HG03103 (cell line): ENCODE data around the gene PTPRN2.

Experiments
- ATAC-seq: cut with Tn5 transposase; IDR thresholded peaks from one replicate; pipeline ENCODE4 v1.9.1; 2021; ENCODE audit warnings: low read depth; ENCODE audit not compliant: unreplicated experiment

PTPRN2 gene

DNA sequence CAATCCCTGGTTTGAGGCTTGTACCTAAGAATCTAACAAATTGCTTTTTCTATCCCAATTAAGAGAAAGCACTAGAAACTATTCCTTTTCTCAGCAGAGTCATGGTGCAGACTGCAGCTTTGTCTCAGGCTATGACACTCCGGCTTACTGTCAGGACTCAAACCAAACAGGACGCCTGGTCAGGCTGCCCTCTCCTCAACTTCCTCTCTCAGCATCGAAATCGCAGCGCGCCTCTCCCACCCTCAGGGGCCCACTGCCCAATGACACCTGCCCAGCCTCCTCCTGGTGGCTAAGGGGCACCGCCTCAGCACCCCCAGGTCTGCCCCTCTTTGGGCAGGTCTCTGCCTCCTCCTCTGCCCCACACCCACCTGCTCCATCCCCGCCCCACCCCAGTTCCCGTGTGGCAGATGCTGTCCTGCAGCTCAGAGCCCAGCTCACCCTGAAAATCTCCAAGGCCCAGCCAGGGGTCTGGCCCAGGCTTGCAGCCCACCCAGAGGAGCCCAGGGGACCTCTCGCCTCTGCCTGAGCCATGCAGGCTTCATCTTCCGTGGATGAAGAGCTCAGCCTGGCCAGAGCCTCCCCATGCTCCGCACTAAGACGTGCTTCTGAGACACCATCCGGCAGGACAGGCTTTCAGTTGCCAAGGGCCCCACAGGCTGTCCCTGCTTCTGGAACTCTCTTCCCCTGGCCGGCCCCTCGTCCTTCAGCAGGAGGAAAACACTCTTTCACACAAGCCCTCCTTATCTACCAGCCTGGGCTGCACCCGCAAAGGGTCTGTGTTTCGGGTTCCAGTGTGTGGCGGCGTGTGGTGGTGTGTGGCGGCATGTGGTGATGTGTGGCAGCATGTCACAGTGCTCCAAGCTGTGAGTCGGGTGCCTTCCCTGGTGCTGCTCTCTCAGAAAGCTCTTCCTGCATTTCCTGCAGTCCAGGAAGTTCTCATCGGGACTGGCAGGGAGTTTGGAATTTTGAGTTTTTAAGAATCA, 16.4 kb upstream of the PTPRN2 start:
- ATAC-seq: no peak

DNA sequence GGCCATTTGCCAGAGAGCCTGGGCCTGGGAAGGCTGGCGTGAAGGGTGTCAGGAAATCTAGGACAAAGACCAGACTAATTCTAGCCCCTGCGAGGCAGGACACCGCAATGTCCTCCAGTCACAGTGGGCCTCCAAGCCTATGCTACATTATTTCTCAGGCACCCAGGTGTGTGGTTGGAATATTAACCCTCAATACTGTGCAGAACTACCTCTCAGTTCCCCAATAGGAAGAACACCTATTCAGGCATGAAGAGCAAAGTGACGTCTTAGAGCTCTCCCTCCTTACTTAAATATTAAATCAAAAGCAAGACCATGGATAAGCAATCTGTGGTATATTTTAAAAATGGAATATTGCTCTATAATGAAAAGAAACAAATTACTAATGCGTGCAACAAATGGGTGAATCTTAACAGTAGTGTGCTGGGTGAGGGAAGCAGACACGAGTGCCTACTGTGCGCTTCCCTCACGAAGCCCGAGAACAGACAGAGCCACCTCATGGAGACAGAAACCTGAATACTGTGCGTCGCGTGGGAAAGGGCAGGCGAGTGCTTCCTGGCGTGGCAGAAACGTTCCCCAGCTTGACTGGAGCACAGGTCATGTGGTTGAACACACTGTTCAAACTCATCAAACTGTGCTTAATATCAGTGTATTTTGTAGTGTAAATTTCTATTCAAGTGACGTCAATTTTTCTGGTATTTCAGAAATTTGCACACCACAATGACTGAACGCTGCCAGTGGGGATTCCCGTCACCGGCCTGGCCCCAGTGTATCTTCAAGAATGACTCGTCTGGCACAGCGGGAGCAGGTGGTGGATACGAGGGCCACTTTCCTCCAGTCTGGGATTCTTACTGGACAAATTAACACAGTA, 15.5 kb upstream of the PTPRN2 start:
- no peak for ATAC-seq

DNA sequence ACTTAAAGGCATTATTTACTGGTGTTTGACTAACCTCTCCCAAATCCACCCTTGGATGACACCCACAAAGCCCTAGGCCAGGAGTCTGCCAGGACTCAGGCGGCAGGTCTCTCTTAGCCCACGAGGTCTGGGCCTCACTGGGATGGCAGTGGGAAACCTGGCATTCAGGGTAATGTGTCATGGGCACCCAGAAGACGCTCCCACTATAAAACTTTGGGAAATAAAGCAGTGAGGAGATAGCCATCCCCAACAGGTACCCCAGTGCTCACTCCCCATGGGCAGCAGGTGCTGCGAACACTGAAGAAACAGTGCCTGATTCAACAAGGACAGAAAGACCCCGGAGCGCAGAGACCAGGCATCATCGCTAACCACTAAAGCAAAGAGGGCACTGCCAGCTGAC, 14.4 kb upstream of the PTPRN2 start:
- ATAC-seq: no peak

DNA sequence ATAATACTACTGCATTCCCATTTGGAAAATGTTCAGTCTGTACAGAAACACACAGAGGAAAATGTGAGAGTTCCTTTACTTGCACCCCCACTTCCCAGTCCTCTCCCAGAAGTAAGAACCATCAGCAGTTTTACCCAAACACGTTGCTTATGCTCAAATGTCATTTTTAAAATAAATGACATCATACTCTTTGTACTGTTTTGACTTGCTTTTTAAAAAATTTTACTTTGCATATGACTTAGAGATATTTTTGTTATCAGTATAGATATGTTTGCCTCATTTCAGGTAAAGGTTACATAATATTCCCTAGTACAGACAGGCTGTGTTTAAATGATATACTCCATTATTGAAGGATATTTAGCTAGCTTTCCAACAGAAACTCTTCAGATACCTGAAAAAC, 13.5 kb upstream of the PTPRN2 start:
- no peak for ATAC-seq

DNA sequence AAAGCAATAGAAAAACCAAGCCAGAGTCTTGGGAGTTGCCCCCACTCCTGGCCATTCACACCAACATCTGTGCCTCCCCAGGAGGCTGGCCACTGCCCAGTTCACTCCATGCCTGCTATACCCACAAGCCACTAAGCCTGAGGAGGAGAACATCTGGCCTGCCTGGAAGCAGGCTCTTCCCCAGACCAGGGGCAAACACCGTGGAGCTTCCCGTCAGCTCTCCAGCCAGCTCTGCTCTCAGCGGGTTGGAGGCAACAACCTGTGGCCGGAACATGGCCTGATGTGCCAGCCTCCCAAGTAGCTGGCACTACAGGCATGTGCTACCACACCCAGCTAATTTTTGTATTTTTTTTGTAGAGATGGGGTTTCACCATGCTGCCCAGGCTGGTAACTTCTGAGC, 9.1 kb upstream of the PTPRN2 start:
- no peak for ATAC-seq

DNA sequence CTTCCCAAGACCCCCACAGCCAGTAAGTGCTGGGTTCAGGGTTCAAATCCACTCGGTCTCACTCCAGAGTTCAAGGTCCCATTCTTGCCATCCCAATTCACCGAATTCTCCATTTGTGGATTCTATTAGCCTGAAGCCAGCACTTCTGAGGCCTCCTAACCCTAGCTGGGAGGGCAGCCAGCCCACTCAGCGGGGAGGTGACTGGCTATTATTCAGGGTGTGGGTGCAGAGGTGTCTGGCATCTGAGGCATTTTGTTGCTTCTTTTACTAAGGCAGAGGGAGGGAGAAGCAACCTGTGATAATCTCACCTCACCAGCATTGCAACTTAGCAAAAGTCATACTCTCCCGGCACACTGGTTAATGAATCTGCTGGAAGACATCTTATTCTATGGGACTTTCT, 8.7 kb upstream of the PTPRN2 start:
- ATAC-seq: no peak

DNA sequence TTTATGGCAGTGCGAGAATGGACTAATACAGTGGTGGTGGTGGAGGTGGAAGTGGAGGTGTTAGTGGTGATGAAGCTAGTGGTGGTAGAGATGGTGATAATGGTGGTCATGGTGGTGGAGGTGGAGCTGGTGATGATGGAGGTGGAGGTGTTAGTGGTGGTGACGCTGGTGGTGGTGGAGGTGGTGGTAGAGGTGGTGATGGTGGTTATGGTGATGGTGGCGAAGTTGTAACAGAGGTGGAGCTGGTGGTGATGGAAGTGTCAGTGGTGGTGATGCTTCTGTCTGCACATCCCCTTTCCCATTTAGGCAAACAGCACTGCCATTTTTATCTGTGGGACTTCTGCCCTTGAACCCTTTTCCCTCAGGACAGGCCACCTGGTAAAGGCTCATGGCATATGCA, 7.4 kb upstream of the PTPRN2 start:
- no peak for ATAC-seq

DNA sequence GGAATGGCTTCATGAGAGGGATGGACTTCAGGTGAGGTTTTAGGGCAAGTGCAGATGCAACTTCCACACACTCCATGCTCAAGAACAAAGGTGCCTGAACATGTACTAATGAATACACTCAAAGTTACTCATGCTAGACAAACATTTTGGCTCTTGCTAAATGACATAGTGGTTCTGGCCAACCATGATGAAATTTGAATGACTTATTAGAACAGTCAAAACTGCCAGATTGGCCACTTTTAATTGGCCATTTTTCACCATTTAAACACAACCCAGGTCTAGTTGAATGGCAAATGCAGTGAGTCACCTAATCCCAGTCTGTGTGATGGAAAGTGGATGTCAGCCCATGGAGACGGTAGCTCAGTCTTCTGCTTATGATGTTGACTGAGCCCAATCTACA, 4.9 kb upstream of the PTPRN2 start:
- ATAC-seq: no peak

DNA sequence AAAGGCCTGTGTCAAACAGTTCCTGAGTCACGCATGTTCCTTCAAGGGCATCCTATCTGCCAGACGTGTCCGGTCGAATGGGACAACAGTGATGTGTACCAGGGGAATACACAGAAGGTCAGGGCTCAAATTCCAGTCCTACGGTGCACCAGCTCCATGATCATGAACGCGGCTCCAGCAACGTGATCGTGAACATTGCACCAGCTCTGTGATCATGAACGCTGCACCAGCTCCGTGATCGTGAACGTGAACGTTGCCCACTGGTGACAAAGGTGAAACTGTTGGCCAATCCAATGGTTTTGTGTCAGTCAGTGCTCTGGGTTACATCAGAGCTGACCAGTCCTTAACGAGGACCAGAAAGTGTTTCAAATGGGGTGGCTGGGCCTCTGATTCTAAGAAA, 4.3 kb upstream of the PTPRN2 start:
- ATAC-seq: no peak

DNA sequence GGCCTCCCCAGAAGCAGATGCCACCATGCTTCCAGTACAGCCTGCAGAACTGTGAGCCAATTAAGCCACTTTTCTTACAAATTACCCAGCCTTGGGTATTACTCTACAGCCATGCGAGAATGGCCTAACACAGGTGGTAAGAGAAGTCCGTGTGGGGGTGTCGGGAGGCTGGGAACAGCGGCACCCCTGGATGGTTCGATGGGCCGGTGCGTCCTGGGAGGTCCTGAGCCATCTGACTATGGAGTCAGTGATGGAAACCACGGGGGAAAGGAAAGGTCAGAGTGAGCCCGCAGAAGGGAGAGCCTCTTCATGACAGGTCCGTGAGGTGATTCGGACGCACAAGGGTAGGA, 2.5 kb upstream of the PTPRN2 start:
- no peak for ATAC-seq

DNA sequence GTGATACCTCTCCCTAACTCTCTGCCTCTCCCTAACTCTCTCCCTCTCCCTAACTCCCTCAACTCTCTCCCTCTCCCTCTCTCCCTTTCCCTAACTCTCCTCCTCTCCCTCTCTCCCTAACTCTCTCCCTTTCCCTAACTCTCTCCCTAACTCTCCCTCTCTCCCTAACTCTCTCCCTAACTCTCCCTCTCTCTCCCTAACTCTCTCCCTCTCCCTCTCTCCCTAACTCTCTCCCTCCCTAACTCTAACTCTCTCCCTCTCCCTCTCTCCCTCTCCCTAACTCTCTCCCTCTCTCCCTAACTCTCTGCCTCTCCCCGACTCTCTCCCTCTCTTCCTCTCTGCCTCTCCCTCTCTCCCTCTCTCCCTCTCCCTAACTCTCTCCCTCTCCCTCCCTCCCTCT, 2.0 kb upstream of the PTPRN2 start:
- ATAC-seq: no peak

DNA sequence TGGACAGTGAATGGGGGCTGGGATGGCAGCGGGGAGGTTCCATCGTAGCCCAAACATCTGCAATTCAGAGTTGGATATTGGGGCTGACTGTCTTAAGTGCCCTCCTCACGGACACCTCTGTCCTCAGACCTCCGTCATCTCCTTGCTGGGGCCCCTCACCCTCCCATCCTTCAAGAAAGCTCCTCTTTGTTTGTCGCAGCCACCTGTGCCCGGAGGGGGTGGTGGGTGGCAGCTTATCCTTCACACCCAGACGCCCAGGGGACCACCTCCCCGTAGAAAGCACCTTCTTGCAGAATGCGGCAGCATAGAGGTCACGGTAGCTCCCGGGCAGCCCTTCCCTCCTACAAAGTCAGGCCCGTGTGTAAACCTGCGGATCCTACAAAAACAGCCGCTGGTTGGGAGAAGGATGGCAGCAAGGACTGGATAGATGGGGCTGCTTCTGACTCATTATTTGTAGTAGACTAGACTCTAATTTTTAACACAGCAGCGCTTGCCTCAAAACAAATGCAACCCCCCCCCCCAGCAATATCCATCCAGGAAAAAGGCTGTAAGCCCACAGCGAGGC, 1.3 kb upstream of the PTPRN2 start:
- ATAC-seq: no peak

DNA sequence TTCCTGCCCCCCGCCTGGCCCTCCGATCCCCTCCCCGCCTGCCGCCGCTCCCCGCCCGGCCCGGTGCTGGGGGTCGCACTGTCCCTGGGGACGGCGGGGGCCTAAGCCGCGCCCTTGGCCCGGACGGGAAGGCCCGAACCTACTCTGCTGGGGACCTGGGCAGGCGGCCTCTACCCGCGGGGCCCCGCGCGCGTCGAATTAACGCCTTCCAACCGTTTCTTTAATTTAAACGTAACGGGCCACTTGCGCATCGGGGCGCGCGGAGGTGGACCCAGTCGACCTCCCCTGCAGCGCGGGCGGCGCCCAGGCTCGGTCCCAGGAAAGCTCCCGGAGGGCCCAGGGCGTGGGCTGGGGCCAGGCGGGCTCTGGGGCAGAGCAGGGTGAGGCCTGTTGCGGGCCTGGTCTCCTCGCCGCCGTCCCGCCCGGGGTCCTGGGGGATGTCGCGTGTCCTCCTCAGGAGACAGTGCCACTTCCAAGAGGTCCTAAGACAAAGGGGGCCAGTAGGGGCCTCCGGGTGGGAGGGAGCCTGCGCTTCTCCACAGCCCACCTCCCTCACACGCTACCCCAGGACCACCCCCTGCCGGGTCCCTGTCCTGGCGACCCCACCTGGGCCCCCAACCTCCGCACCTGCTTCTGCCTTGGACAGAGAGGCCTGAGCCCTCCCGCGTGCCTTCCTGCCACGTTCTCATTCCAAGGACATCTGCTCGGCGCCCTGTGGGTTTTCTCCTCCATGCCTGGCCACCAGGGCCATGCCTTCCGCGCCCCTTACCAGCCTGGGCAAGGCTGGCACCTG, 658 bp upstream of the PTPRN2 start:
- ATAC-seq: peak; percentile 12

DNA sequence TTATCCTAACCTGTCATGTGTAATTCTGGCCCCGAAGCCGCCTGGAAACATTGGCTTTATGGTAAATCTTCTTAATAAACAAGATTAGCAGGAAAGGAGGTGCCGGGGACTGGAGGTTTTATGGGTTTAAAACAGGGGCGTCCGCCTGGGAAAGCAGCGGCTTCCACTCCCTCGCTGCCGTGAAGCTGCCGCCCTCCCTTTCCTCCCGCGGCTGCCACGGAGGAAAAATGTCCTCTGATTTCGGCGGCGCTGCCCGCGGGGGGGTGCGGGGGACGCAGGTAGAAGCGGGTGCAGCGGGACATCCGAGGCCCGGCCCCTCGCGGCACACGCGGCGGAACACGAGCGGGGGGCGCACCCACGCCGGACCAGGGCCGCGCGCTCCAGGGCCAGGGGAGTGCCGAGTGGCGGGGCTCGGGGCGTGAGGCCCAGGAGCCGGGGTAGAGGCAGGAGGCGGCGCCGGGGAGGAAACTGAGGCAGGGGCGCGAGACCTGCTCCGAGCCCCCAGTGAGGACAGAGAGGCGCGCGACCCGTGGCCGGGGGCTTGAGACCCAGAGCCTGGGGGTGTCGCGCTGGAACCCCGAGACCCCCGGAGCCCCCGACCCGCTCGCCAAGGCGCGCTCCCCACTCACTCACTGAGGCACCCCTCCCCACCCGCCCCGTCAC, 993 bp downstream of the PTPRN2 start:
- no peak for ATAC-seq

DNA sequence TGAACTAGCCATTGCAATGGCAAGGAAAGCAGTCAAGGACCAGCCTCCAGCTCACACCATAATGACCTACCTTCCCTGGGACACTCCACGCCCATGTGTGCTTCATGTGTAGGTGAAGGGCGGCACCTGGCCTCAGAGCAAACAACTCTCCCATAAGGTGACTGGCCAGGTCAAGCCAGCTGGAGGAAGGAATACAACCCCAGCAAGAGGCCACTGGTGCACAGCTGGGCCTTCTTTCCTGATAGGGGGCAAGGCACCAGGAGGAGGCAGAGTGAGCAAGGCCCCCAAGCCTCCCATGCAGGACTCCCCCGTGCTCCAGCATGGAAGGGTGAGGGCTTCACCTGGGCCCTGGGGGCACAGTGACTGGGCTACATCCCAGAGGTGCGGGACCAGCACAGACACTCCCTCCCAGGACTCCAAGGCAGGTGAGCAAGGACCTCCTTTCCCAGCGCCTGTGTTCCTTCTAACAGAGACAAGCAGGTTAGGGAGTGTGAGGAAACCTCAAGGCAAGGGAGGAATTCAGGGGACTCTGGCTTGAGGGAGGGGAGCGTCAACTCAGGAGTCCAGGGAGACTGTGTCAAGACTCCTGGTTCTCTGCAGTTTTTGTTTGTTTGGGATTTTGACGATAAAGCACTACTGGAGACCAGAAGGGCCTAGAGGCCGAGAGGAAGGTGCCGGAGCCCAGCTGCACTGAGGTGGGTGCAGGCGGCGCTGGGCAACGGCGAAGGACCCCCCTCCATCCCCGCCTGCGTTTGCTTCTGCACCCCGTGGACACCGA, 1.7 kb downstream of the PTPRN2 start:
- no peak for ATAC-seq

DNA sequence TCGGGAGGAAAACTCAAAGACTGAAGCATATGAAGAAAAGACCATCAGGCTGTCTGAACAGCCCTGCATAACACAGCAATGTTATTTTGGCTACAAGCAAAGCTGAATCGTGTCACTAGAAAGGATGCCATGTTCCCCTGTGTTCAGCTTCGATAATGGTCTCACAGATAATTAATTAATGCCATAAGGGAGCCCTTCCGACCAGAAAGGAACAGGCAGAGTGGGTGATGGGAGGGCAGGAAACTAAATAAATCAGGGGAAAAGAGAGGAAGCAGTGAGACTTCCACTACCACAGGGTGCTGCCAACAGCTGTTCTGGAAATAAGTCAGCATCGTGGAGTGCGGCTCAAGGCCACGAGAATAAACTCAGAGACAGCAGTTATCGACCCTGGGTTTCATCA, 3.2 kb downstream of the PTPRN2 start:
- no peak for ATAC-seq

DNA sequence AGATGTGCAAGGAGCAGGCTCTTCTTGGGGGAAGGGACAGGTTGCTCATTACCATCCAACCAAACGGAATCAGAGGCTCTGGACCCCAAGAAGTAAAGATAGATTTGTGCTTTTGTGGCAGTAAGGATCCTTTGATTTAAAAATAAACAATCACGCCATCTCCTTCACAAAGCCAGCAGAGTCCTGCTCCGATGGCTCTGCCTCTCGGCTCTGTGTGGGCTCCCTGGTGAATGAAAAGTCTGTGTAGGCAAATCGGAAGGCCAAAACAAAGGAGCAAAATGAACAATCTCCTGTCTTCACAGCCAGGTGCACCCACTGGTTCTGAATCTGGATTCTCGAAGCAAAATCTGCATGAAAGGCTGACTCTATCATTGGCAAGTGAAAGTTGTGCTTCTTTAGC, 3.8 kb downstream of the PTPRN2 start:
- ATAC-seq: no peak

DNA sequence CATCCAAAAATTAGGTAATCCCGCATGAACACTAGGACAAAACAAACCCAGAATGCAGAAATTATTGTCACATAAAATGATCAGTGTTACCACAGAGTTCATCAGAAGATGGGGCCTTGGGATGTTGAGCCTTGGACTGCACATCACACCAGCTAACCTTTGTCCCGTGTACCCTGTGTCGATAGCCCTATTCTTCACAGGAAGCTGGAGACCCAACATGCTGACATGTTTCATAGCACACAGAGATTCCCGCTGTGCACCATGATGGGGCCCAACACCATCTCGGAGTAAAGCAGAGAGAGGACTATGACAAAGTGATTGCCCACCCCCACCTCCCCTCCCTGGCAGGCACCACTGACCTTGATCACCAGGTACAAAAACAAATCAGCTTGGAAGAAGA, 4.5 kb downstream of the PTPRN2 start:
- no peak for ATAC-seq

DNA sequence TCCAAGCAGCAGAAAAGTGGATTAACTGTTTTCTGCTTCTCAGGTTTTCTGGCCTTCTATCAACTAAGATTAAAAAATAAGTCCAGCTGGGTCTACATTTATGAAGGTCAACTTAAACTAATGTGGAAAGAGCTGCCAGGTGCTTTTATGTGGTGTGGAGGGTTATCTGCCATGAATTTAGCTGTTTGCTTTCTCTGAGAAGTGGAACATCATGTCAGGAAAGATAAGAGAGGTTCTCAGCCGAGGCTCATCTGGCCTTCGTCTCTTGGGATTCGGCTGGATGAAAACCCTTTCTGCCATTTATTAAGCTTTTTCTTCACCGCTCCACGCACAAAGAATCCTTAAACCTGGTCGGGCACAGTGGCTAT, 5.5 kb downstream of the PTPRN2 start:
- ATAC-seq: no peak
